NCI-H1417 treated with DMSO at 0.1 percent for 48 hours (cell line): ENCODE measurements around the gene SNRNP48.

ENCODE experiments used
- DNase-seq: peaks from one replicate; lab custom pipeline; 2025; lab: John Stamatoyannopoulos, UW

SNRNP48 gene

DNA sequence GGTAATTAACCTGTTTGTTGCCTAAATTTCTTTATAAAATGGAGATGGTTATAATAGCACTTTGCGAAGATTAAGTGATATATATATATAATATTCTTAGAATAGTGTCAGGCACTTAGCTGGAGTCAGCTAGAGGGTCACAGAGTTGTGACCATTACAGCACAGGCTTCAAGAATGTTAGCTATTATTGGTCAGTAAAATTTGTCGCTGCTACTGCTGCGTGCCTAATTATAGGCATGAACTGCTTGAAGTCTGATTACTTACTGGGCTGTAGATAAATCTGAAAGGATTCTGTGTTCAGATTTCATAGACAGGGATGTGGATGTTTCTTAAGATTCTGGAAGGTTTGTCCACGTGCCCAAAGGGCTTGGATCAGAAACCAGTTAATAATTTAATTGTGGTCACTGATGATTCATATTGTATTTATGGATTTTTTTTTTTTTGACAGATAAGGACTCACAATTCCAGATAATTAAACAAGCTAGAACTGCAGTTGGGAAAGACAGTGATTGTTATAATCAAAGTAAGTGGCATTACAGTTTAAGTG, 4.7 kb downstream of the SNRNP48 start:
- DNase-seq: no peak

DNA sequence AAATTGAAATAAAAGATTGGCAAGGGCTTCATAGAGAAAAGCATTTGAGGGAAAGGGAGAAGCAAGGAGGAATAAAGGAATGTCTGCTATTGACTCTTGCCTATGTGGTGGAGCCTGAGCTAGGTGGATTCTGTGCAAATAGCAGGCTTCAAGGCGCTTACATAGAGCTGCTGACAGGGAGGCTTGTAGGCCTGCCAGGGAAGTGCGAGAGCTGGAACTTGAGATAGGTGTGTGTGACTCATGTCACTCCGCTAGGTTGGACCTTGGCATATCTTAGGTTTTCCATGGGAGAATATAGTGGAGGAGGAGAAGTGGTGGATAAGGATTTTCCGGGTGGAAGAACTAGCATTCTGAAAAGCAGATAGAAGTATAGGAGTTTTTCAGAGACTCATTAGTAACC, 14.0 kb downstream of the SNRNP48 start:
- DNase-seq: no peak

DNA sequence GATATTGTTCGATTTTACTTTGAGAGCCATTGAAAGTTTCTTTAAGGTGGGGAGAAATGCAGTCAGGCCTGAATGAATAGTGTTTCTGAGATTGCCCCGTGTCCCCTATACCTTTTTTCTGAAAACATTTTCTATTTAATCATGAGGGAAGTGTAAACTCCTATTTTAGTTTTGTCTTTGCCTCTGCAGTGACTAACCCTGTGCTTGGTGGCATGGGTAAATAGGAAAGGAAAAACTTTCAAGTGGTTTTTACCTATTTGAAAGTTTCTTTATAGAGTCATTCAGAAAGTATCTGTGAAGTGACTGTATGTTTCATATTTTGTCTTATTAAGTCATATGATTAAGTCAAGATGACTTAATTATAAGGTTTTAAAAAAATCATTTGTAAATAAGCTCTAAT, 14.5 kb downstream of the SNRNP48 start:
- DNase-seq: no peak

DNA sequence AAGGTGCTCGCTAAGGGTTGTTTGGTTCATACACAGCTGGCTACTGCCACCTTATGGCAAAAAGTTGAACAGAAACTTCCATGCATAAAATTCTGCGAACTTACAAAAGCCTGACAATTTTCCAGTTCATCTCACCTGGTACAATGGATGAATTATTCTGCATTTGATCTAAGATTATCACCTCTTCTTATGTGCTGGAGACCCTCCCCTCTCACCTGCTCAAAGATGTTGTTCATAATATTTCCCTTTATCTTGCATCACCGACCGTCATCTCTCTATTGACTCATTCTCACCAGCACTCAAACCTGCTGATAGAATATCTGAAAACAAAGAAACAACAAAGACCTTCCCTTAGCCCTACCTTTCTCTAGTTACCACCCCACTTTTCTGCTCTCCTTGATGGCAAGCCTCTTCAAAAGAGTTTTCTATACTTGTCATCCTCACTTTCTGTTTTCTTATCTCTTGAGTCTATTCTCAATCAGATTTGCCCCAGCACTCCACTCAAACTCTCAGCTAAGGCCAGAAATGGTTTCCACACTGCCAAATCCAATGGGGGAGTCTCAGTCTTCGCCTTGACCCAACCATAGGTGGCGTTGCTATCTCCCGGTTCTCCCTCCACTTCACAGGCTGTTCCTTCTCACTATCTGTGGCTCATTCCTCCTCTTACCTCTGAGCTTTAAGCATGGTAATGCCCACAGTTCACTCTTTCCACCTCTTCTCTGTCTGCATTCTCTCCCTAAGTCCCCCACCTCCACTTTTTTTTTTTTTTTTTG, 25.8 kb downstream of the SNRNP48 start:
- DNase-seq: no peak

DNA sequence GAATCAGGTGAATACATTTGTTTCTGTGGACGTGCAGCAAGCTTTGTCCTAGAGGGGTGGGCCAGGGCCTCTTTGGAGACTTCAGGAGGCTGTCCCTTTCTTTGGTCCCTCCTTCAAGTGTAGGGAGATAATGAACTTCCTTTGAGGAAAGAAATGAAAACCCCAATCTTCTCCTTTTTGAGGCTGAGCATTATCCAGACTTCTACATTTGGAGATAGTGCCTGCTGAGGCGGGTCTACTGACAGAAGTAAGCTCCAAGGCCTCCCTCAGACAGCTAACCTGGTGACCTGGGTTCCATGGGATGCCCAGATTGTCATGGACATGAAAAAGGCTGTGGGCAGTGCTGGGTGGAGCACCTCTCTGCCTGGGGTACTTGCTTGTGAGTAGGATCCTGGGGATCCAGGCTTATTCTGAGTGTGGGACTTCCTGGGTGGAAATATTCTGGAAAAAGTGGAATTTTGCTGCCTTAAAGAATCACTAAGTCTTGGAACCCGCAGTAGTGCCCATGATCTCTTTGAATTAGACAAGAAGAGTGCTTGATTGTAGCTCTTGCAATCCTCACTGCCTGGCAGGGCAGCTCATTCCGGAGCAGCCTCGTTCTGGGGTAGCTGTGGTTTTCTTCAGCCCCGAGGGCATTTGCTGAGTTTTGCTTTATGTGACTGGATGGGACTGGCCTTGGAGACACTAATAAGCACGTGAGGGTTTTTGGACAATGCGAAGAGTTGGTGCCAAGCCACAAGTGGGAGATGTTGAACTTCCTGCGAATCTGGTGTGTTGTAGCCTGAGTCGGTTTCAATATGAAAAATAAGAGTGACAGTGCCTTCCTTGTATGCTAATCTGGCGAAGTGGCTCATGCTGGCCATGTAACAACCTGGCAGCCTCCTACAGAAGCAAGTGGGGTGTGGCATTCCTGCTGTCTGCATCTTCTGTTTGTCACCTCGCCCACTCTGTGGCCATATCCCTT, 28.1 kb downstream of the SNRNP48 start:
- DNase-seq: no peak

DNA sequence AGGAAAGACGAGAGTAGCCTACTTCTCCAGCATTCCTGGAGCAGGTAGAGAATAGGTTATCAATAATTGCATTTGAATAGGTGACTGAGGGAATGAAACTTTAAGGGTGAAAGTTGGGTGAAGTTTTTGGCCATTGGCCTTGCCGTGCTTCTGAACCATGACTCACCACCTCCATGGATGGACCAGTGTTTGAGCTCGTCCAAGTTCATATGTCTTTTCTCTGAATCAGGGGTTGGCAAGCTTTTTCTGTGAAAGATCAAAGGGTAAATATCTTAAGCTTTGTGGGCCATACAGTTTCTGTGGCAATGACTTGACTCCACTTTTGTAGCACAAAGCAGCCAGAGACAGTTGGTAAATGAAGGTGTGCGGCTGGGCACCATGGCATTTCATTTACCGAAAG, 31.8 kb downstream of the SNRNP48 start:
- DNase-seq: no peak

DNA sequence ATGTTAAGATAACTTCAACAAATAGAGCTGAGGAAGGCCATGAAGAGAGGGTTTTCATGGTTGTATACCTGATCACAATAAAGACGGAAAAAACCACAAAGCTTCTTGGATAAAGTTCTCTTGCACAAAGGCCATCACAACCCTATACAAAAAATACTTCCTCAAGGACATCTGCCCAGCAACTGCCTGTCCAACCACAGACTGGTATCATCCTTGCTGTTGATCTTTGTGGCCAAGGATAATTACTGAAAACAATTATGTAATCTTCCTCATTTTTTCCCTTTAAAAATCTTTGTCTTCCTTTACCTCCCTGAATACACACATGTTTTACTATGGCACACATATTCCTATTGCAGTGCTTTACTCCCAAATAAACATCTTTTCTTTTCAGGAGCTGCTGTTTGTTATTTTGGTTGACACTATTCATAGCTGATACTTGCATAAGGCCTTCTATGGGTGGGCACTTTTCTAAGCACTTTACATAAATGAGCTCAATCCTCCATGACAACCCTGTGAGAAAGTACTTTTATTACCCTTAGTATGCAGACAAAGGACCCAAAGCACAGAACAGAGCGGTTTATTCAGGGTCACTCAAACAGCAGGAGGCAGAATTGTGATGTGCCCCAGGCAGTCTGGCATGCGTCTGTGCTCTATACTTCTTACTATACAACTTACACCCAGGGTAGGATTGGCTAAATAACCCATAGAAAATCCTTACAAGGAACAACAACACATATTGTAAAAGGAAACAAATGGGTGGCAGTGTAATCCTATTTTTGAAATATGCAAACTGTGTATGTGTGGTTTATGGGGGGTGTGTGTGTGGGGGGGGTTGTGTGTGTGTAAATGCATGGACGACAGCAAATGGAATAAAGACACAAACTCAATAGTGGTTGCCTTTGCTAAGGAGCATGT, 35.1 kb downstream of the SNRNP48 start:
- DNase-seq: peak; percentile 3

DNA sequence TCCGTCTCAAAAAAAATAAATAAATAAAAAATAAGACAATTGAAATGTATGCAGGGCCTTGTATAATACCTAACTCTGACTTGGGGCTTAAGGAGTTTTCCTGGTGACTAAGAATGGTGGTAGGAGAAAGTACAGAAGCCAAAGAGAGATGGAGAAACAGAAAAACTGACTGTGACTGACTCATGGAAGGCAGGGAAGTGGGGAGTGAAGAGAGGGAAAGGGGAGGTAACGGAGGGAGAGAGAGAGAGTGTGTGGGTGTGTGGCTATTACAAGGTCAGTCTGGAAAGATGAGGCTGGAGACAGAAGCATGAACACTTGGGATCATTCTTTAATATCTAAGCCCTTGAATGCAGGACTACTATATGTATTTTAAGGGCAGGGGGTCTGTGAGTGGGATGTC, 38.5 kb downstream of the SNRNP48 start:
- no peak for DNase-seq

DNA sequence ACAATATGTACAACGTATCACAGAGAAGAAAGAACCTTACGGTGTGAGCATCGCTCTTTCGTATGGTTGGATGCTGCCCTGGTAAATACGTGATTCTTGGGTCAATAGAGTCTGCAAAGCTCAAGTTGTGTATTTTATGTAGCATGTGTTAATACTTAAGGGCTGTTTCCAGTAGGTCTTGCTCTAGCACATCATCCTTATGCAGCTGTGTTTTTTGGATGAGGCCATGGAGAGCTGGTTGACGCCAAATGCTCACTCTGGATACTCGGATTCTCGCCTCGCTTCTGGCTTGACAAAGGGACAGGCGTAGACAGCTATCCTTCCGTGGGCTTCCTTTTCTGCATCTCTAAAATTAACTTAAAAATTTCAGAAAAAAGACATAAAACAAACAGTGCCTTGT, 38.9 kb downstream of the SNRNP48 start:
- no peak for DNase-seq

DNA sequence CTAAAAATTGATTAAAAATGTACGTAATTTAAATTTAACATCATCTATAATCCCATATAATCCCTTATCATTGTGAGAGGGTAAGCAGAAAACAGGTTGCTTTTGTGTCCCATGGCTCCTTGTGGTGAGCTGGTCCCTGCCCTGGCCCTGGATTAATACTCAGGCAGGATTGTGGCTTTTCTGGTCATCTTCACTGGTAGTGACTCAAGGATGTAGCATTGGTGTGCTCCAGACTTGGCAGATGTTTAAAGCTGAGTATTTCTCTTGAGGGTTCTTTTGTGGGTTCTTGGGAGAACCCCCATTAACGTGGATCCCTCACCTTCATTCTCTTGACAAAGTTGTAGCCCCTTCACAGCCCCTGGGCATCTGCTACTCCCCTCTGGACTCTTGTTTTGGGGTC, 39.3 kb downstream of the SNRNP48 start:
- DNase-seq: no peak

DNA sequence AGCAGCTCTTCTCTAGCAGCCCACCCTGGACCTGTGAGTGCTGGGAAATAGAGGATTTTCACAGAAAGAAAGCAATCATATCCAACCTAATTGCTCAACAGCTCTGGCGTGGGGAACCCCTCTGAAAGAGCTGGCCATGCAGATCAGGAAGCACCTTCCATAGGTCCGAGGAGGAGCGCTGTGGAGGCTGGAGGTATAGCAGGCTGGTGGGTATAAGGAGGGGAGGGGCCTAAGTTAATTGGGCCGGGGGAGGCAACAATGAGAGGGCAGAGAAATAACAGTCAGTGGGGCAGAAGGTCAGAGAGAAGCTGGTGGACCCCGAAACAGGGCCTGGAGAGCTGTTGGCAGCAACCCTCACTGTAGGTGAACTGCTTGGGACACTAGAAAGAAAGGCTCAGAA, 40.8 kb downstream of the SNRNP48 start:
- DNase-seq: no peak

DNA sequence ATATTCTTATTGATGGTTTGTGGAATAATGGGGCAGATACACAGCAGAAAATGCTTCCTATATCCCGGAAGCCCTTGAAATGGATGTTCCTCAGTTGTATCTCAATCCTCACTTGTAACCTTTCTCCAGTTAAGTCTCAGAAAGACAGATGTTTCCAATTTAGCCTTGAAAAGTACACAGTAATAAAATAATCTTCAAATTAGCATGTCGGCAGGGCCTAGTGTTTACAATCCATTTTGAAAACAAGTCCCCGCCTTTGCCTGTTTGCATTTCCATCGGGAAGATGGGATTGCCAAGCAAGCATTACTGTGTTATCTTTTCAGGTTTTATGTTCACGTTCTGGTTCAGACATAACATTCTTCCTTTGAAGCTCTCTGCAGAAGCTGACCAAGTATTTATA, 41.5 kb downstream of the SNRNP48 start:
- DNase-seq: no peak

DNA sequence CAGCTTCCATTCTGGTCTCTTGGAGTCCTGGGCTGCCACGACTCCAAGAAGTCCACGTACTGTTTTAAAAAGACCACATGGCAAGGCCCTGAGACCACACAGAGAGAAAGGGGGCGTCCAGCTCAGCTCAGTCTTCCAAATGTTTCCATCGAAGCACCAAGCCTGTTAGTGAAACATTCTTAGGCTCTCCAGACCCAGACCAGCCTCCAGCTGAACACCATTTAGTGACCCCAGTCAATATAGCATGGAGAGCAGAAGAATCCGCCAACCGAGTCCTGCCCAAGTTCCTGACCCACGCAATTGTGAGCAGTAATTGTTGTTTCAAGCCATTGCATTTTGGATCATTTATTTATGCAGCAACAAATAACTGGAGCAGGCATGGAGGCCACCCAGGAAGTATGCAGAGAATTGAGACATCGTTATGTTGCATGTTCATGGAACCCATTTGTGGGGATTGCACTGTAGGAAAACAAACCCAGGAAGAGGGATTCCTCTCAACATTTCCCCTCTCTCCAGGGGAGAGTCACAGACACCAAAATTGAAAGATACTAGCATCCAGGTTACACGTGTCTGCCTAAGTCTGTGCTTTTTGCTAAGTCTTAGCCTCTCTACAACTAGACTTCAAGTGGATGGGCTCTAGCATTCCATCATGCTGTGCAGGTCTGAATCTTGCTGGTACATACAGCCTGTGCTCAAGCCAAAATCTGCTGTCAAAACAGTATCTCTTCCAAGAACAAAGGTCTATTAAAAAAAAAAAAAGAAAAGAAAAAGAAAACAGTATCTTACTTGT, 42.7 kb downstream of the SNRNP48 start:
- no peak for DNase-seq

DNA sequence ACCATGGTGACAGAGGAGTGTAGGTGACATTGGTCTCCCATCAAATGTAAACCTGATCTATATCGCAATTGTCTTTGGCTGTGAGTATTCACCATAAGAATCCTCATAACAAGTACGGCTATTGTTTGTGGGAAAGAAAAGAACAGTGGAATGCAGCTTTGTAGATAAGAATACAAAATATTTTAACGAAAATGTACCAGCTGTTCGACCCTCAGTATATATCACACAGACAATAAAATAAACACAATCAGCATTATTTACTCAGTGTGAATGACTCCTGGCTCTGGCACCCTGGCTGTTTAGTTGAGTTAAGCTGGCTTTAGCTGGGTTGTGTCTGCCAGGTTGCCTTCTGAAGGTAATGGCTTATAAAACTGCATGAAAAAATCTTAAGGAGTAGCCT, 43.4 kb downstream of the SNRNP48 start:
- no peak for DNase-seq

DNA sequence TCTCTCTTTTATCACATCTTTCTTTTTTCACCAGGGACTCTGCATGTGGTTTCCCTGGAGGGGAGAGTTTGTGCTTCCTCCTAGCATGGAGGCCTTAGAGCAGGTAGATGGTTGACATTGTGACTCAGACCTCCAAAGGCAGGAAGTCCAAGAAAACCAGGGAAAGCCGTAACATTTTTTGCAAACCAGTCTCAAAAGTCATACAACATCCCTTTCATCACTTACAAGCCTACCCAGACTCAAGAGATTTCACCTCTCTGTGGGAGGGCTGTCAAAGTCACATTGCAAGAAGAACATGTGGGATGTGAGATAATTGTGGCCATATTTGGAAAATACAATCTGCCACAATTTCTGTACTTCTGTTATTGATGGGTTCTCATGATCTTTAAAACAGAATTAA, 46.2 kb downstream of the SNRNP48 start:
- no peak for DNase-seq

DNA sequence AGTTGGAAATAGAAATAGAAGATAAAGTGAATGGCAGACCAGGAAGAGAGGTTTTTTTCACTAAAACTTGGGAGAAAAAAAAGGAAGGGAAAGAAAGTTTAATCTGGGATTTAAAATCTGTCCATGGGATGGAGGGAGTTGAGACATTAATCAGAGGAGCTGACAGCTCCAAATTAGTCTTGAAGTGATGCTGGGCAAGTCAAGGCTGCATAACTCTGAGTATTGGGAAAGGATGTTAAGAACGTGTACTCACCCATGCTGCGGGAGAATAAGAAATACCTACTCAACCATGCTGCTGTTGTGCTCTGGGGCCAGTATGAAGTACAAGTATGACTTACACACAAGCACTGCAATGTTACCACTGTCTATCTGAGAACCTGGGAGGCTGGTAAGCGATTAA, 47.5 kb downstream of the SNRNP48 start:
- DNase-seq: no peak

DNA sequence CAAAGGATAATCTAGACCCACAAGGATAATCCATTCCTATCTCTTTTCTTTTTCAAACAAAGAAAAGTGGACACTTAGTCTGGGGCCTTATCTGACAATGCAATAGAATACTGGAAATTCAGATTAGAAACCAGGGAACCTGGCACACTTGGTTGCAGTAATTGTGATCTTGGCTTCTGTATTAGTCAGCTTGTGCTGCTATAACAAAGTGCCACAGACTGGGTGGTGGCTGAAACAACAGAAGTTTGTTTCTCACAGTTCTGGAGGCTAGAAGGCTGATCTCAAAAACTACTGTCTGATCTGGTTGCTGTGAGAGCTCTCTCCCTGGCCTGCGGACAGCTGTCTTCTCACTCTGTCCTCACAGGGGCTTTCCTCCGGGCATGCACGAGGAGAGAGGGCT, 49.4 kb downstream of the SNRNP48 start:
- DNase-seq: no peak

DNA sequence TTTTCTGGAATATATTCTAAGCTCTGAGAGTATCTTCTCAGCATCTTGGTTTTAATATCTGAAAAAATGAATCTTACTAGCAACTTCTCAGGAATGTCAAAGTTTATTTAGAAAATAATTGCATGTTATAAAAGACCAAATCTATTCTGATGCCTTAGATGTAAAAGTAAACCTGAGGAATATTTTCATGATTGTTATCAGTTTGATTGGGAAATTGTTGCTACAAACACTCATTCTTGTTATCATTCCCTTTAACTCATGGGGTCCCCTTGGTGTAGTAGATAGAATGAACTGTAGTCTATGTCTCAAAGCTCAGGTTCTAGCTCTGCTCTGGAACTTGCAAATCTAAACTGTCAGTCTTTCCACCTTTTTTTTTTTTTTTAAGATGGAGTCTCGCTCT, 50.0 kb downstream of the SNRNP48 start:
- DNase-seq: no peak

DNA sequence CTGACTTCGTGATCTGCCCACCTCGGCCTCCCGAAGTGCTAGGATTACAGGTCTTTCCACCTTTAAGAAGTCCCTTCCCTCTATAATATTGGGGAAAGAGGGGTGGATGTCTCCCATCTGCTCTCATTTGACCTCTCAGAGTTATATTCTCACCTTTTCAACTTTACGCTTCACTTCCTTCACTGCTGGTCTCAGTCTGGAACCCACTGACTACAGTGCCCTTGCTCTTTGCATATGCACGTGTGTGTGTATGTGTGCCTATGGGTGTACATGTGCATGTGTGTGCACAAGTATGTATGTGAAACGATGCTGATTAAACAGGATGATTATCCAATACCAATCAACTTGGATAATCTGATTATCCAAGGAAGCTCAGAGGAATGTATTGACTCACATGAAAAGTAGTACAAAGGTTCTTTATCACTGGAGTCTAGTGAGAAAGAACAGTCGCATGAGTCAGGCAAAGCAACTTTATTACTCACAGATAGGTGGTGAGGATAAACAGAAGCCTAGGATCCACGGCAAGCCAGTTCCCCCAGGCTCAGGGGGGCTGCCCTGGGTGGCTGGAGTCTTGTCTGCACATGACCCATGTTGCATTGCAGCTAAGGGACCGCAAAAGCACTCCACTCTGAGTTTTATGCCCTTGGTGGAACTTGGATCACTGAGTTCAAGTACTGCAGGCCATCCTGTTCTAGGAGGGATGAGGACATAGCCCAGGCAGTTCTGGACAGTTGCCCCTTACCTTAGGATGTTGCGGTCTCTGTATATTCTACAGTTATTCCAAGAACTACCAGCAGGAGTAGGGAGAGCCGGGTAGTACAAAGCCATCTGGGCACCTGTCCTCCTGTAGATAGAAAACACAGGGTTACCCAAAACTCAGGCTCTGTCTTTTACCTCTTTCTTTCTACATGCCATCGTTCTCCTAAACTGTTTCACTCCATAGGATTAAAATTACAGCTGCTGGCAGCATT, 50.9 kb downstream of the SNRNP48 start:
- DNase-seq: no peak

DNA sequence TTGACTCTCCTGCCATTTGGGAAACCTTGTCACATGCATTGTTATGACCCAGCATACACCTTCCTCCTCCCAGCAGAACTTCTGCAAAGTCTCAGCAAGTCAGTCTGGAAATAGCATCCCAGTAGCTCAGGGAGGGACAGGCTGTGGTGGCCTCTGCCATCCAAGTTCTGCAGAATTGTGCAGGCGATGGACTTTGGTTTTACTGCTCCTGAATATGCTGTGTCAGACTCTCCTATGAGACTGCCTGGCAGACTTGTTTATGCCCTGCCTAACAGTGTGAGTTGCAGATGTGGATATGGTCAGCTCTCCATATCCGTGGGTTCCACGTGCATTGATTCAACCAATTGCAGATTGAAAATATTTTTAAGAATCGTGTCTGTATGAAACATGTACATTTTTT, 52.8 kb downstream of the SNRNP48 start:
- DNase-seq: no peak
